ENCODE measurements around the gene LEMD1.

The LEMD1 gene

DNA sequence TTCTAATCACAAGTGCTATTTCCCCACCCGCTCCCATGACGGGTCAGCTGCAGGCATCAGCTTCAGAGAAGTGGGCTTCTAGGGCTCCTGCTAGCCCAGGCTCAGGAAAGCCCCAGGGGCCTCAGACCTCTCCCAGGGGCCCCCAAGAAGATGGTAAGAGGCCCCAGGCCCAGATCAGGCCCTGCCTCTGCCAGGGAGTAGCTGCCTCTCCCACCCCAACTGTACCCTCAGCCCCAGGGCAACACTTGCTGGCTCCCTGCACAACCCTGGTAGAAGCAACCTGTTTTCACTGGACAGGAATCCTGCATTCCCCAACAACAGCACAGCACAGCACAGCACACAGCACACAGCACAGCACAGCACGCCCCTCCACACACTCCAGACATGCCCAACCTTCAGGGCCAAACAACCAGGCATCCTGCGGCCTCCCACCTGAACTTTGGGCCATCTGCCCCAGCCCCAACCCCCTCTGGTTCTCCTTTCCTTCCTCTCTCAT is 27.4 kb upstream of the LEMD1 start:
- peaks cover 89% of the 10 kb centered on the region for H3K4me1 Mint-ChIP-seq
- H3K4me3 Mint-ChIP-seq = peak overlapping the region; percentile 81 to 86 (median 84)

GRCh38 chr1:205448540-205449253 is 26.8 kb upstream of the LEMD1 start:
- H3K4me1 Mint-ChIP-seq = peaks cover 93% of the 10 kb centered on the region
- H3K27me3 Mint-ChIP-seq (ENCODE audit: low read depth) = peaks cover 40% of the 10 kb centered on the region
- peak overlapping the region; percentile 90 to 95 (median 93) for H3K27ac Mint-ChIP-seq
- no peaks in the 10 kb centered on the region for H3K9me3 Mint-ChIP-seq
- TF ChIP-seq, protein P1, sequence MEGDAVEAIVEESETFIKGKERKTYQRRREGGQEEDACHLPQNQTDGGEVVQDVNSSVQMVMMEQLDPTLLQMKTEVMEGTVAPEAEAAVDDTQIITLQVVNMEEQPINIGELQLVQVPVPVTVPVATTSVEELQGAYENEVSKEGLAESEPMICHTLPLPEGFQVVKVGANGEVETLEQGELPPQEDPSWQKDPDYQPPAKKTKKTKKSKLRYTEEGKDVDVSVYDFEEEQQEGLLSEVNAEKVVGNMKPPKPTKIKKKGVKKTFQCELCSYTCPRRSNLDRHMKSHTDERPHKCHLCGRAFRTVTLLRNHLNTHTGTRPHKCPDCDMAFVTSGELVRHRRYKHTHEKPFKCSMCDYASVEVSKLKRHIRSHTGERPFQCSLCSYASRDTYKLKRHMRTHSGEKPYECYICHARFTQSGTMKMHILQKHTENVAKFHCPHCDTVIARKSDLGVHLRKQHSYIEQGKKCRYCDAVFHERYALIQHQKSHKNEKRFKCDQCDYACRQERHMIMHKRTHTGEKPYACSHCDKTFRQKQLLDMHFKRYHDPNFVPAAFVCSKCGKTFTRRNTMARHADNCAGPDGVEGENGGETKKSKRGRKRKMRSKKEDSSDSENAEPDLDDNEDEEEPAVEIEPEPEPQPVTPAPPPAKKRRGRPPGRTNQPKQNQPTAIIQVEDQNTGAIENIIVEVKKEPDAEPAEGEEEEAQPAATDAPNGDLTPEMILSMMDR (IDR thresholded peaks at IDR 0.05; ENCODE audit: unreplicated experiment in 3 of 3) = no peak
- peak overlapping the region; percentile 81 to 86 (median 84) for H3K4me3 Mint-ChIP-seq
- H3K36me3 Mint-ChIP-seq (ENCODE audit: low read depth) = no peaks in the 10 kb centered on the region

More for the DNA sequence above, 27.4 kb upstream of the LEMD1 start:
- no peaks in the 10 kb centered on the region for H3K36me3 Mint-ChIP-seq (ENCODE audit: low read depth)
- no peaks in the 10 kb centered on the region for H3K9me3 Mint-ChIP-seq
- peak overlapping the region; percentile 90 to 95 (median 93) for H3K27ac Mint-ChIP-seq
- H3K27me3 Mint-ChIP-seq (ENCODE audit: low read depth) = peaks cover 46% of the 10 kb centered on the region
- TF ChIP-seq, protein P1 (IDR thresholded peaks at IDR 0.05; ENCODE audit: unreplicated experiment in 3 of 3) = no peak

GRCh38 chr1:205447457-205448341 is 25.8 kb upstream of the LEMD1 start:
- Mint-ChIP-seq H3K27ac (peak overlapping the region; percentile 90 to 95 (median 91)), H3K4me3 (peak overlapping the region; percentile 66 to 84 (median 81)), H3K4me1 (peaks cover 94% of the 10 kb centered on the region), H3K27me3 (ENCODE audit: low read depth) (peaks cover 30% of the 10 kb centered on the region), H3K36me3 (ENCODE audit: low read depth) (no peaks in the 10 kb centered on the region), H3K9me3 (no peaks in the 10 kb centered on the region)
- TF ChIP-seq, protein P1 (IDR thresholded peaks at IDR 0.05; ENCODE audit: unreplicated experiment in 3 of 3) = no peak

- peak overlapping the region; percentile 90 to 95 (median 91) for H3K27ac Mint-ChIP-seq
- peak overlapping the region; percentile 66 to 84 (median 81) for H3K4me3 Mint-ChIP-seq
- peaks cover 21% of the 10 kb centered on the region for H3K27me3 Mint-ChIP-seq (ENCODE audit: low read depth)
- peaks cover 96% of the 10 kb centered on the region for H3K4me1 Mint-ChIP-seq
- TF ChIP-seq, protein P1 (IDR thresholded peaks at IDR 0.05; ENCODE audit: unreplicated experiment in 3 of 3) = no peak
- no peaks in the 10 kb centered on the region for H3K36me3 Mint-ChIP-seq (ENCODE audit: low read depth)
- H3K9me3 Mint-ChIP-seq = no peaks in the 10 kb centered on the region
These were observed 25.0 kb upstream of the LEMD1 start for GRCh38 chr1:205446828-205447227.

DNA sequence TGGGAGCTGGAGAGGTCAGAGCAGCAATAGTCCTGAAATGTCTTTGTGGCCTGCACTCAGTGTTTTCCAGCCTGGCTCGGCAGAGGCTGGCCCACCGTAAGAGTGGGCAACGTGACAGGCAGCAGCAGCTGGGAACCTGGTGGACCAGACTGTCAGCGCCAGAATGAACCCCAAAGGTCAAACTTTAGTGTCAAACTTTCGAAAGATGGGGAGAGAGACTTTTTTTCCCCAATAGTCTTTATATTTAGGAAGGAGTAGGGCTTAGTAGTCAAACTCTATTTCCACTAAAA is 23.7 kb upstream of the LEMD1 start:
- H3K4me1 Mint-ChIP-seq = peaks cover 96% of the 10 kb centered on the region
- TF ChIP-seq, protein P1 (IDR thresholded peaks at IDR 0.05; ENCODE audit: unreplicated experiment in 3 of 3) = no peak
- no peaks in the 10 kb centered on the region for H3K36me3 Mint-ChIP-seq (ENCODE audit: low read depth)
- peaks cover 13% of the 10 kb centered on the region for H3K27me3 Mint-ChIP-seq (ENCODE audit: low read depth)
- peak overlapping the region; percentile 87 to 95 (median 90) for H3K27ac Mint-ChIP-seq
- no peaks in the 10 kb centered on the region for H3K9me3 Mint-ChIP-seq
- H3K4me3 Mint-ChIP-seq = peak overlapping the region; percentile 25 to 76 (median 59)

Data from nephron (organoid).